ENCODE results near the gene PIGL.

GRCh38 chr17:16214190-16215001, 2.6 kb upstream of the PIGL start:
- TF ChIP-seq POLR2A (IDR thresholded peaks at IDR 0.05; ENCODE audit: low read depth, low read length) (no peak), POLR2AphosphoS5 (IDR thresholded peaks at IDR 0.05; ENCODE audit: low read depth, low read length) (no peak), TAF1 (IDR thresholded peaks at IDR 0.05; ENCODE audit: borderline replicate concordance, low read depth, low read length) (no peak)
